ENCODE results near the gene HPCA. TPM values are rescaled to one million over a fixed set of nuclear protein-coding genes. Genes with fewer than 3 reads are reported as not detected.

HPCA gene
- total RNA-seq, 1 donor from 2014 or later, result not detected

DNA sequence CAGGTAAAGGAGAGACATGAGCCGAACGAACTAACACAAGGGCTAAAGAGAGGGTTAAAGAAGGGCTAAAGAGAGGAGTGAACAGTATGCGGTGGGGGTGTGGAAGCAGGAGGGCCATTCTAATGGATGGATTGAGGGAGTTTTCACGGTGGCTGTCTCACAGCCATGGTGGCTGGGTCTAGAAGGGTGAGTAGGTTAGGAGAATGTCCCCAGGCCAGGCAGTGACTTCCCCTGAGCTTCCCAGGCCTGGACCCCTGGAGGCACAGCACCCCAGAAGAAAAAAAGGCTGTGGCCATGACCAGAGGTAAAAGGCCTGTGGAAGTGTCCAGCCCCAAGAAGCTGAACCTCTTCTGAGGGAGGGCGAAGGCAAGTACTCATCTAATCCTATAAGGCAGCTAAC is 19.1 kb upstream of the HPCA start:
- TF ChIP-seq, protein P1, sequence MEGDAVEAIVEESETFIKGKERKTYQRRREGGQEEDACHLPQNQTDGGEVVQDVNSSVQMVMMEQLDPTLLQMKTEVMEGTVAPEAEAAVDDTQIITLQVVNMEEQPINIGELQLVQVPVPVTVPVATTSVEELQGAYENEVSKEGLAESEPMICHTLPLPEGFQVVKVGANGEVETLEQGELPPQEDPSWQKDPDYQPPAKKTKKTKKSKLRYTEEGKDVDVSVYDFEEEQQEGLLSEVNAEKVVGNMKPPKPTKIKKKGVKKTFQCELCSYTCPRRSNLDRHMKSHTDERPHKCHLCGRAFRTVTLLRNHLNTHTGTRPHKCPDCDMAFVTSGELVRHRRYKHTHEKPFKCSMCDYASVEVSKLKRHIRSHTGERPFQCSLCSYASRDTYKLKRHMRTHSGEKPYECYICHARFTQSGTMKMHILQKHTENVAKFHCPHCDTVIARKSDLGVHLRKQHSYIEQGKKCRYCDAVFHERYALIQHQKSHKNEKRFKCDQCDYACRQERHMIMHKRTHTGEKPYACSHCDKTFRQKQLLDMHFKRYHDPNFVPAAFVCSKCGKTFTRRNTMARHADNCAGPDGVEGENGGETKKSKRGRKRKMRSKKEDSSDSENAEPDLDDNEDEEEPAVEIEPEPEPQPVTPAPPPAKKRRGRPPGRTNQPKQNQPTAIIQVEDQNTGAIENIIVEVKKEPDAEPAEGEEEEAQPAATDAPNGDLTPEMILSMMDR (conservative IDR thresholded peaks at IDR 0.05; ENCODE audit: low read depth, low read length), result no peak
- DNase-seq (ENCODE audit: low read depth), result no peak
- no peak overlapping the region for H3K4me3 ChIP-seq (ENCODE audit: low read depth, low read length)

DNA sequence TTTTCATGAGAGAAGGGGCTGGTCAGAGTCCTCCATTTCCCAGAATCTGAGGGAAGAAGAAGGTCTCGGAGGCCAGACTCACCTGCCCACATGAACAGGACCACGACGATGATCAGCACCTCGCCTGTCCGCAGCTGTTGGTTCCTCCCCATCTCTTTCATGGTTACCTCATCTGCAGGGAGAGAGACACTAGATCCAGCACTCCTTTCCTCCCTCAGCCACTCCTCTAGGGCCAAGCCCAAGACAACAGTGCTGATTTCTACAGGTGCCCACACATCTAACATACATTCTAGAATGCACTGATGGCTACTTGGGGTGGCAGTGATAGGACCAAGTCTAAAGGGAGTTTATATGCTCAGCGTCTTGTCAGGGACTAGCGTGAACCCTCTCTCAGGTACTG is 18.6 kb upstream of the HPCA start:
- TF ChIP-seq, protein P1 (conservative IDR thresholded peaks at IDR 0.05; ENCODE audit: low read depth, low read length), result no peak
- H3K4me3 ChIP-seq (ENCODE audit: low read depth, low read length), result no peak overlapping the region
- DNase-seq (ENCODE audit: low read depth), result no peak

- no peak overlapping the region for H3K4me3 ChIP-seq (ENCODE audit: low read depth, low read length)
- no peak for DNase-seq (ENCODE audit: low read depth)
- TF ChIP-seq, protein P1 (conservative IDR thresholded peaks at IDR 0.05; ENCODE audit: low read depth, low read length), result no peak
Observed at GRCh38 chr1:32868085-32868484, 18.2 kb upstream of the HPCA start.

GRCh38 chr1:32868806-32869455 is 17.4 kb upstream of the HPCA start:
- DNase-seq (ENCODE audit: low read depth), result no peak
- TF ChIP-seq, protein P1 (conservative IDR thresholded peaks at IDR 0.05; ENCODE audit: low read depth, low read length), result no peak

GRCh38 chr1:32869923-32870614 is 16.2 kb upstream of the HPCA start:
- no peak for DNase-seq (ENCODE audit: low read depth)
- no peak overlapping the region for H3K4me3 ChIP-seq (ENCODE audit: low read depth, low read length)
- TF ChIP-seq, protein P1 (conservative IDR thresholded peaks at IDR 0.05; ENCODE audit: low read depth, low read length), result no peak

More at GRCh38 chr1:32868806-32869455, 17.4 kb upstream of the HPCA start:
- H3K4me3 ChIP-seq (ENCODE audit: low read depth, low read length), result no peak overlapping the region

- H3K4me3 ChIP-seq (ENCODE audit: low read depth, low read length), result peak within 1 kb of the TSS; percentile 38
- no peak for DNase-seq (ENCODE audit: low read depth)
- TF ChIP-seq, protein P1 (conservative IDR thresholded peaks at IDR 0.05; ENCODE audit: low read depth, low read length), result no peak
Observed at GRCh38 chr1:32870615-32871363, 15.5 kb upstream of the HPCA start, which contains the start of gene FNDC5. Gene FNDC5, minus strand, starts transcription at chr1:32870912.

Measured in epithelial cell of proximal tubule (primary cell).